Measurements from ENCODE around the gene CXorf38. TPM values are rescaled to one million over a fixed set of nuclear protein-coding genes. Genes with fewer than 3 reads are reported as not detected.

Gene CXorf38
- total RNA-seq, 1 experiment from 2014 or later = 12.7 TPM

GRCh38 chrX:40579900-40580536 lies 67.3 kb downstream of the CXorf38 start:
- in situ Hi-C loops (cut with HindIII; ENCODE audit: low pct_unique_long_range_greater_than_20kb, low sequenced_read_pairs) = no loop called here
- no peak for DNase-seq (ENCODE audit: low read depth)

GRCh38 chrX:40579141-40579540 lies 68.2 kb downstream of the CXorf38 start:
- DNase-seq (ENCODE audit: low read depth) = no peak
- in situ Hi-C loops (cut with HindIII; ENCODE audit: low pct_unique_long_range_greater_than_20kb, low sequenced_read_pairs) = no loop called here

GRCh38 chrX:40578039-40578695 lies 69.2 kb downstream of the CXorf38 start:
- no peak for DNase-seq (ENCODE audit: low read depth)
- in situ Hi-C loops (cut with HindIII; ENCODE audit: low pct_unique_long_range_greater_than_20kb, low sequenced_read_pairs) = no loop called here

Other genes with a start within 250 kb of the CXorf38 start
- gene ATP6AP2, start 66.6 kb downstream of the CXorf38 start, total RNA-seq (2014; rRNA removed; shearing (Covaris generic); ENCODE audit: low replicate concordance) = 82.5 and 104 TPM in 2 replicates
- not detected in 2 replicates for gene MPC1L, start 24.1 kb downstream of the CXorf38 start, total RNA-seq (2014; rRNA removed; shearing (Covaris generic); ENCODE audit: low replicate concordance)
- 3.8 and 4.8 TPM in 2 replicates for gene MED14, start 88.0 kb upstream of the CXorf38 start, total RNA-seq (2014; rRNA removed; shearing (Covaris generic); ENCODE audit: low replicate concordance)

Measured in Caki2 (cell line).